GM19468 (cell line): ENCODE results near the gene ITGA11.

ENCODE experiments used
- ATAC-seq: cut with Tn5 transposase; IDR thresholded peaks from one replicate; pipeline ENCODE4 v1.9.1; 2021; ENCODE audit warnings: mild to moderate bottlenecking, moderate library complexity, moderate number of reproducible peaks; ENCODE audit not compliant: unreplicated experiment; ENCODE audit errors: extremely low read depth

ITGA11 gene

DNA sequence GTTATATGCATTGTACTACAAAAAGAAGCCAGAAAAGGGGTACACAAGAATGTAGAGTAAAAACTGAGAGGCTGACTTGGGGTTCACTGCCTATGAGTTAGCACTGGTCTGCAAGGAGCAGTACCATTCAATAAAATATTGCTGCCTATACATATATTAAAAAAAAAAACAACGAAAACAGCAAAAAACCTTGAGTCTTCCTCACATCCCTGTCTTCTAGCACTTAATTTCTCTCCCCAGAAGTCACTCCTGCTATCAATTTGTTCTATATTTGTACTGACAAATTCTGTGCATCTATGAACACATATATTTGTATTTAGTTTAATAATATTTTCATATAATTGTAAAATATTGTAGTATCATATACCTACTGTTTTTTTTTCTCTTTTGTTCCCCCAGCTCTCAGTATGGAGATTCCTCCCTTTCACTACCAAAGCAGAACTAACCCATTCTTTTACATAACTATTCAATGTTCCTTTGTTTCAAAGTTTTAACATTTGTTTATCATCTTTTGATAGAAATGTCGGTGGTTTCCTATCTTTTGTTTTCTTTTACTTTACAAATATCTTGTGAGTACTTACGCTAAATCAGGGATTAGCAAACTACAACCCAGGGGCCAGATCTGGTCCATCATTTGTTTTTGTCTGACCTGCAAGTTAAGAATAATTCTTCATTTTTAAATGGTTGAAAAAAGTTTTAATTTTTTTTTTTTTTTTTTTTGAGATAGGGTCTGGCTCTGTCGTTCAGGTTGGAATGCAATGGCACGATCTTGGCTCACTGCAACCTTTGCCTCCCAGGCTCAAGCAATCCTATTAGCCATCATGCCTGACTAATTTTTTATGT, 169.2 kb downstream of the ITGA11 start:
- no peak for ATAC-seq

GRCh38 chr15:68261980-68262379, 170.0 kb downstream of the ITGA11 start:
- no peak for ATAC-seq

DNA sequence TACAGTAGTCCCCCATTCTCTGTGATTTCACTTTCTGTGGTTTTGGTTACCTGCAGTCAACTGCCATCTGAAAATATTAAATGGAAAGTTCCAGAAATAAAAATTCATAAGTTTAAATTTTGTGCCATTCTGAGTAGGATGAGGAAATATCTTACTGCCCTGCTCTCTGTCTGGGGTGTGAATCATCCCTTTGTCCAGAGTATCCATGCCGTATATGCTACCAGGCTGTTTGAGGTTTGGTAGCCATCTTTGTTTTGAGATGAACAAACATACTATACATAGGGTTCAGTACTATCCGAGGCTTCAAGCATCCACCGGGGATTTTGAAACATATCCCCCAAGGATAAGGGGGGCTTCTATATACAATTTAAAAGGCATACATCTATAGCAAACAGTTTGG, 170.7 kb downstream of the ITGA11 start:
- no peak for ATAC-seq

DNA sequence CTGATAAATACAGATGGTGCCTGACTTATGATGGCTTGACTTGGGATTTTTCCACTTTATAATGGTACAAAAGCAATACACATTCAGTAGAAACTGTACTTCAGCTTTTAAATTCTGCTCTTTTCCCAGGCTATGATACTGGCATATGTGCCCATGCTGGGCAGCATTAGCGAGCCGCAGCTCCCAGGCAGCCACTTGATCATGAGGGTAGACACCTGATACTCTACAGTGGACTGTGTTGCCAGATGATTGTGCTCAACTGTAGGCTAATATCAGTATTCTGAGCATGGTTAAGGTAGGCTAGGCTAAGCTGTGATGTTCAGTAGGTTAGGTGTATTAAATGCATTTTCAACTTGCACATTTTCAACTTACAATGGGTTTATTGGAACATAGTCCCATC, 172.1 kb downstream of the ITGA11 start:
- ATAC-seq: no peak

- ATAC-seq: no peak
Measured at GRCh38 chr15:68258692-68259091, 173.3 kb downstream of the ITGA11 start.

DNA sequence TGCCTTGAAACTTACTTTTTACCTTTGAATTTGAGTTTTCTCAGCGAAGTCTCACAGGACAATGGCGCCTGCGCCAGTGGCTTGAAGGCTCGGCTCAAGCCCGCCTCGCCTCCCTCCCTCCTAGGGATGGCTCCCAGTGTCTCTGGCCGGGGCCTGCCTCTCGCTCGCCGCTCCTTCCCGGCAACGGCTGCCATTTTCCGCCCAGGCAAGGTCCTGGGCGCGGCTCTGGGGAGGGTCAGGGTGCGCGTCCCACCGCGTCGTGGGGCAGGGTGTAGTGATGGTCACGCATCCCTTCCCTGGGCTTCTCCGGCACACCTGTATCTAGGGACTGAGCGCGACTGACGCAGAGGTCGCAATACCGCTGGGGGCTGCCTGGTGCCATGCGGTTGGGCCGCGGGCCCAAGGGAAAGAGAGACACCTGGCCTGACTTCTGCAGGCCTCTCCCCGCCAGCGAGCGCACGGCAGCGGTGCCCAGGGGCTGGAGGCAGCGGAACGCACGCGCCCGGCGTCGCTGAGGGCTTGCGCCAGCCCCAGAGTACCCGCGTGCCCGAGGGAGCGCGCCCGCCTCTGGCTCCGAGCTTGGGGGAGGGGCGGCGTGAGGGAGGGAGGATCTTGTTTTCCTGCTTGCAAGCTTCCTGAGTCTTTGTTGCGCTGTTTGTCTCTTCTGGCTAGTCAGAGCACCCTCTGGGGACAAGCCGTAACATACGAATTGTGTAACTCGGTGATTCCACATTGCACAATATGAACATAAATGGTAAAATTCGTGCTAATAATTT, 175.1 kb downstream of the ITGA11 start:
- no peak for ATAC-seq

DNA sequence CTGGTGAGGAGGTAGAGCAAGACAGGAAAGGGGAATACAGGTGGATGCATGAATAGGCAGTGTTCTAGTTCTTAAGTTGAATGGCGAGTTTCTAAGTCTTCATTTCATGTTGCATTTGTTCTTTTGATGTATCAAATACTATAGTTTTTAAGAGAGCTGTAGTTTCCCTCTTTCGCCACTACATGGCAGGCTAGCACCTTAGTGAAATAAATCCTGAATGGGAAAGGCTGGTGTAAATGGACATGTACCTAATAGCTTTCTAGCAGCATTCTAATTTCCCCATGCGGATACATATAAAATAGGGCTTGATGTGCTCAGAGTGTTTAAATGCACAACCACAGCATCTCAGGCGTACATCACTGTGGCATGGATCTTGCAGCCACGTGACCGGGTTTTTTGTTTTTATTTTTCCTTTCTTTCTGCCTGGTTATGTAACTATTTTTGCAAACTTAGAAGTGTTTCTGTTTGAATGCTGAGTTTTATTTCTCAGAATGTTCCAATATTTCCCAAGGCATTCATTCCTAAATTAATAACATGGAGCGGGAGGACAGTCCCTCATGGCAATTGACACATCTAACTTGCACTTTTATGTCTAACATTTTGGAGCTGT, 178.9 kb downstream of the ITGA11 start:
- ATAC-seq: no peak

DNA sequence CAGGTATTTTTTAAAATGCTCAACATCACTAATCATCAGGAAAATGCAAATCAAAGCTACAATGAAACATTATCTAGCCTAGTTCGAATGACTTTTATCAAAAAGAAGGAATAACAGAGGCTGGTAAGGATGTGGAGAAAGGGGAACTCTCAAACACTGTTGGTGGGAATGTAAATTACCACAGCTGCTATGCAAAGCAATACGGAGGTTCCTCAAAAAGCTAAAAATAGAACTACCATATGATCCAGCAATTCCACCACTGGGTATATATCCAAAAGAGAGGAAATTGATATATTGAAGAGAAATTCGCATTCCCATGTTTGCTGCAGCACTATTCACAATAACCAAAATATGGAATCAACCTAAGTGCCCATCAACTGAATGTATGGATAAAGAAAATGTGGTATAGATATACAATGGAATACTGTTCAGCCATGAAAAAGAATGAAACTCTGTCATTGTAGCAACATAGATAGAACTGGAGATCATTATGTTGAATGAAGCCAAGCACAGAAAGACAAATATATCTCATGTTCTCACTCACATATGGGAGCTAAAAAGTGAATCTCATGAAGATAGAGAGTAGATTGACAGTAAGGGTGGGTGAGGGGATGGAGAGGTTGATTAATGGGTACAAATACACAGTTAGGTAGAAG, 182.8 kb downstream of the ITGA11 start:
- ATAC-seq: no peak
